ENCODE measurements around the gene EFEMP2.

GRCh38 chr11:65864706-65865471 is 7.7 kb downstream of the EFEMP2 start:
- TF ChIP-seq EZH2phosphoT487 (IDR thresholded peaks at IDR 0.05) (no peak), CTCF (IDR thresholded peaks at IDR 0.05) (no peak)

All from neural progenitor cell (in vitro differentiated cells).